Stimulated activated CD4-positive, alpha-beta T cell treated with anti-CD3 and anti-CD28 coated beads, Interleukin-1b, Interleukin-23, amount 100 ng/mL, for 48 hours (primary cell): ENCODE results near the gene C19orf53.
A peak's percentile ranks its signal among the peaks of the same experiment; 100 is the strongest.
"Not testable (repeated sequence)": the region's sequence is repeated elsewhere in the genome, so short reads cannot be mapped to it uniquely, and the experiment has no call there.

ENCODE experiments used
- DNase-seq: peaks from one replicate; pipeline ENCODE4 v3.0.0-alpha.2; 2020

The C19orf53 gene

GRCh38 chr19:13764101-13764807, 10.0 kb upstream of the C19orf53 start, which contains the start of gene MRI1:
Gene MRI1 (plus strand): TSS chr19:13764522. CDS start chr19:13764589, 67 bp downstream.
- peak; percentile 54 for DNase-seq

- peak; percentile 40 for DNase-seq
Measured at GRCh38 chr19:13764821-13765394, 9.3 kb upstream of the C19orf53 start.

- no peak for DNase-seq
Measured at GRCh38 chr19:13765395-13766094, 8.7 kb upstream of the C19orf53 start.

- DNase-seq = no peak
Measured at GRCh38 chr19:13766095-13766481, 8.2 kb upstream of the C19orf53 start.

- DNase-seq = no peak
Measured at GRCh38 chr19:13768510-13768909, 5.7 kb upstream of the C19orf53 start.

- no peak for DNase-seq
Measured at GRCh38 chr19:13770013-13770635, 4.1 kb upstream of the C19orf53 start.

- DNase-seq = no peak
Measured at GRCh38 chr19:13778398-13778797, 4.1 kb downstream of the C19orf53 start.

GRCh38 chr19:13778847-13779246, 4.6 kb downstream of the C19orf53 start:
- DNase-seq = no peak

GRCh38 chr19:13779794-13780193, 5.5 kb downstream of the C19orf53 start:
- not testable (repeated sequence) for DNase-seq

GRCh38 chr19:13781547-13781946, 7.3 kb downstream of the C19orf53 start:
- no peak for DNase-seq

GRCh38 chr19:13782537-13782936, 8.3 kb downstream of the C19orf53 start:
- no peak for DNase-seq

- no peak for DNase-seq
Measured at GRCh38 chr19:13783565-13784500, 9.6 kb downstream of the C19orf53 start.

- peak; percentile 63 for DNase-seq
Measured at GRCh38 chr19:13784731-13785452, 10.6 kb downstream of the C19orf53 start.

- no peak for DNase-seq
Measured at GRCh38 chr19:13788991-13789390, 14.7 kb downstream of the C19orf53 start.

- DNase-seq = no peak
Measured at GRCh38 chr19:13790354-13790753, 16.1 kb downstream of the C19orf53 start.

GRCh38 chr19:13793317-13793716, 19.1 kb downstream of the C19orf53 start:
- not testable (repeated sequence) for DNase-seq

- DNase-seq = no peak
Measured at GRCh38 chr19:13794398-13794756, 20.1 kb downstream of the C19orf53 start.

GRCh38 chr19:13794757-13795589, 20.7 kb downstream of the C19orf53 start, which contains the start of gene ZSWIM4:
Gene ZSWIM4 (plus strand): TSS chr19:13795443. CDS start chr19:13795649, 206 bp downstream.
- peak; percentile 97 for DNase-seq

- DNase-seq = no peak
Measured at GRCh38 chr19:13795595-13796300, 21.5 kb downstream of the C19orf53 start.
